COLO829 (cell line): ENCODE results near the gene SPTBN1.

ENCODE experiments used
- DNase-seq: peaks from one replicate; pipeline ENCODE4 v3.0.0; 2012; ENCODE audit warnings: low spot score

Gene SPTBN1

GRCh38 chr2:54610700-54611099 is 154.6 kb downstream of the SPTBN1 start:
- no peak for DNase-seq

- DNase-seq = no peak
Observed at GRCh38 chr2:54611830-54612545, 155.9 kb downstream of the SPTBN1 start.

- DNase-seq = no peak
Observed at GRCh38 chr2:54613386-54613785, 157.3 kb downstream of the SPTBN1 start.

- DNase-seq = peak; percentile 52
Observed at GRCh38 chr2:54613794-54614257, 157.7 kb downstream of the SPTBN1 start.

- no peak for DNase-seq
Observed at GRCh38 chr2:54614819-54615218, 158.7 kb downstream of the SPTBN1 start.

- DNase-seq = no peak
Observed at GRCh38 chr2:54615832-54616534, 159.9 kb downstream of the SPTBN1 start.

GRCh38 chr2:54617409-54617808 is 161.3 kb downstream of the SPTBN1 start:
- no peak for DNase-seq

- DNase-seq = peak; percentile 73
Observed at GRCh38 chr2:54618646-54619565, 162.8 kb downstream of the SPTBN1 start.

- no peak for DNase-seq
Observed at GRCh38 chr2:54619660-54620231, 163.6 kb downstream of the SPTBN1 start.

- DNase-seq = no peak
Observed at GRCh38 chr2:54620948-54621347, 164.8 kb downstream of the SPTBN1 start.

GRCh38 chr2:54624591-54625071 is 168.5 kb downstream of the SPTBN1 start:
- no peak for DNase-seq

- no peak for DNase-seq
Observed at GRCh38 chr2:54626131-54626530, 170.0 kb downstream of the SPTBN1 start.

- DNase-seq = no peak
Observed at GRCh38 chr2:54626884-54627283, 170.8 kb downstream of the SPTBN1 start.

GRCh38 chr2:54627973-54628372 is 171.8 kb downstream of the SPTBN1 start:
- DNase-seq = no peak

GRCh38 chr2:54628418-54628817 is 172.3 kb downstream of the SPTBN1 start:
- DNase-seq = no peak

- DNase-seq = no peak
Observed at GRCh38 chr2:54628957-54629356, 172.8 kb downstream of the SPTBN1 start.

GRCh38 chr2:54629390-54629789 is 173.3 kb downstream of the SPTBN1 start:
- no peak for DNase-seq

GRCh38 chr2:54629914-54630857 is 174.1 kb downstream of the SPTBN1 start:
- DNase-seq = no peak

GRCh38 chr2:54630858-54631497 is 174.9 kb downstream of the SPTBN1 start:
- no peak for DNase-seq

- no peak for DNase-seq
Observed at GRCh38 chr2:54631755-54632154, 175.6 kb downstream of the SPTBN1 start.
